ENCODE data around the gene ALDH1B1.
"Not testable (repeated sequence)": the region's sequence is repeated elsewhere in the genome, so short reads cannot be mapped to it uniquely, and the experiment has no call there.

Gene ALDH1B1

DNA sequence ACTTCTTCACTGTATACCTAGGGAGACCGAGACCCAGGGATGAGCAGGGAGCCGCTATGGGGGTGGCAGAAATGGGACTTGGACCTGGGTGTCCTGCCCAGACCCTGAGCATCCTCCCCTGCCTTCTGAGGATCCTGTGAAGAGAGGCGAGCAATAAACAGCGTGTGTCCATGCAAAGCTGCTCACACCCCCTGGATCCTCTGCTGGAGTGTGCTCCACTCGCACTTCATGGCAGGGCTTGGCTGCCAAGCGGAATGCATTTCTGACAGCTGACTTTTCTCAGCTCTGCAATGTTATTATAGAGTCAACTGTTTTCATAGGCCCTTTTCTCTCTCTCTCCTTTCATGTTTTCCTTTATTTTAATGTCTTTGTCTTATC is 31.0 kb upstream of the ALDH1B1 start:
- DNase-seq (ENCODE audit: low read depth), result no peak

DNA sequence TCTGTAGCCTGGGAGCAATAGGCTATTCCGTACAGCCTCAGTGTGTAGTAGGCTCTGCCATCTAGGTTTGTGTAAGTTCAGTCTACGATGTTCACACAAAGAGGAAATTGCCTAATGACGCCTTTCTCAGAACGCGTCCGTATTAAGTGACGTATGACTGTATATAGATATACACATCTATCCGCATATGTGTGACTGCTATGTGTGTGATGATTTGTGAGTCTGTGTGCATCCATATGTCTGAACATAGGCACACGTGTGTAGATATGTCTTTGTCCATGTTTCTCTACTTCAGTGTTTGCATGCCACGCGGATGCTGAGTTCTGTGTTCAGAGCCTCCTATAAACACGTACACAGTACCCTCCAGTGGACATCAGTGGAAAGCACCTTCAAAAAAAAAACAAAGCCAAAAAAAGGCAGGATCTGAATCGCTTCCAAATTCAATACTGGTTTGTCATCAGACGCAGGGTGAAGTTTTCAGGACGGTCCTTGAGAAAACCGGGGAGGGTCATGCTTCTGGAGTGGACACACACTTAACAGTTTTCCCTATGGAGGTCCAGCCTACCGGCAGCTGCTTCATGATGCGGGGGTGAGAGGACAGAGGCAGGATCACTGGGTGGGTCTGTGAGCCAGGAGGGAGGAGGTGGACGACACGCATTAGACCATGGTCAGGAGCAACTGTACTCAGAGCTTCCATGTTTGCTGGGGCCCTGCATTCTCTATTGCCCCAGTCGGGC is 29.5 kb upstream of the ALDH1B1 start:
- DNase-seq (ENCODE audit: low read depth), result peak; percentile 74

DNA sequence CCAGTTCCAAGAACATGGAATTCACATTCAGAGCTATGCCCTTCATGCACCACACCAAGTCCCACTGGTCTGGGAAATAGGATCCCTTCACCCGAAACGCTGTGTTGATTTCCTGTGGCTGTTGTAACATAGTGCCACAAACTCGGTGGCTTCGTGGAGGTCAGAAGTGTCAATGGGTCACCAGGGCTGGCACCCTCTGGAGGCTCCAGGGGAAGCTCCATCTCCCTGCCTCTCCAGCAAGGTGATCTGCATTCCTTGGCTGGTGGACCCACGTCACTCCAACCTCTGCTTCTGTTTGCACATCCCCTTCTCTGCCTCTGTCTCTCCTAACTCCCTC is 28.9 kb upstream of the ALDH1B1 start:
- DNase-seq (ENCODE audit: low read depth), result peak; percentile 24

DNA sequence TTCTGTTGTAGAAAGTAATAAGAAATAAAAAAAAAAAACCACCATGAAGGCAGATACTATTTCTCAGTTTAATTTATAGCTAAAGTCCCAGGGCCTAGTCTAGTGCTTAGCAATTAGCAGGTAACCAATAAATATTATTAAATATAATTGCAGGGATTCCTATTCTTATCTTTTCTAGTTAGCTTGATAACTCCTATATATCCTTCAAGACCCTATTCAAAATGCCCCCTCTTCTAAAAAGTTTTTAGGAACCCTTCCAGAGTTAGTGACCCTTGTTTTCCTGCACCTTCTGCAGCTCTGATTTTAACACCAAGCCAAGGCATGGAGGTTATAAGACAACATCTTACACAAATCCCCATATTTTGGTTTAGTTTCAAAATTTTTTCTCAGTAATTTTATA is 24.6 kb upstream of the ALDH1B1 start:
- no peak for DNase-seq (ENCODE audit: low read depth)

DNA sequence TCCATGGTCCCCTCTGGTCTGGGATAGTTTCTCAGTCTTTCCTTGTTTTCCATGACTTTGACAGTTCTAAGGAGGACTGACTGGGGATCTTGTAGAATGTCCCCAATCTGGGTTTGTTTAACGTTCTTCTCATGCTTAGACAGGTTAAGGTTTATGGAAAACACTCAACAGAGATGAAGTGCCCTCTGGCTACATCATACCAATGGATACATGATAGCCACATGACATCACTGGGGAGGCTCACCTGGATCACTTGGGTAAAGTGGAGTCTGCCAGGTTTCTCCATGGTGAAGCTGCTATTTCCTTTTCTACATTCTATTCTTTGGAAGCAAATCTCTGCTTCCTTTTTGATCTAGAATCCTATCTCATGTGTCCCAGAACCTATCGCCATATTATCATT is 23.8 kb upstream of the ALDH1B1 start:
- no peak for DNase-seq (ENCODE audit: low read depth)

DNA sequence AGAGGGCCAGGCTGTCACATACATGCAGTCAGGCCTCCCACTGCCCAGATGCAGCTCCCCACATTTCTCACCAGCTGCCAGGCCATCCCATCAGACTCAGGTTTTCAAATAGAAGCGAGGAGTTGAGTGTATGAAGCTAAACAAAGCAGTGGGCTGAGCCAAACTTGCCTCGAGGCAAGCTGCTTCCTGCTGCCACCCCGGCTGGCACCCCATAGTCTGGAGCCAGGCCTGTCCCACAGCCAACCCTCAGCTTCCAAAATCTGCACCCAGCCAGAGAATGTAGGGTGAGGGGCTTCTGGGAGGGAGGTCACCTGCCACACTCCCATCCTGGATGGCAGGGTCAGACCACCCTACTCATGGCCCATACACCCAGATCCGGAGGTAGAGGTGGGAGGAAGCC is 22.3 kb upstream of the ALDH1B1 start:
- no peak for DNase-seq (ENCODE audit: low read depth)

DNA sequence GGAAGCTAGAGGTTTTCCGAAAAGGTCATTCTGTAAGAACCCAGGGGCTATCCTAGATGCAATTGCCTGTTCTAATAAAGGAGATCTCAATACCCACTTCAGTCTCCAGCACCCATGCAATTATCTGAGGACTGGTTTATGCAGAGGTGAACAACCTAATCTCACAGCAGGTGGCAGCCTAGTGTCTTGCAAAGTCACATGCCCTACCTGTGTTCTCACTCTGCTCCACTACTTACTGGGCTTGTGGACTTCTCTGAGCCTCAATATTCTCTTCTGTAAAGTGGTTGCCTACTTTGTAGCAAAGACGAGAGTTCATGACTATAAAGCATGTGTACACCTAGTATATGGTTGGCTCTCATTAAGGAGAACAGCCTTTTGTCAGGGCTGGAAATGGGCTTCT is 21.0 kb upstream of the ALDH1B1 start:
- no peak for DNase-seq (ENCODE audit: low read depth)

DNA sequence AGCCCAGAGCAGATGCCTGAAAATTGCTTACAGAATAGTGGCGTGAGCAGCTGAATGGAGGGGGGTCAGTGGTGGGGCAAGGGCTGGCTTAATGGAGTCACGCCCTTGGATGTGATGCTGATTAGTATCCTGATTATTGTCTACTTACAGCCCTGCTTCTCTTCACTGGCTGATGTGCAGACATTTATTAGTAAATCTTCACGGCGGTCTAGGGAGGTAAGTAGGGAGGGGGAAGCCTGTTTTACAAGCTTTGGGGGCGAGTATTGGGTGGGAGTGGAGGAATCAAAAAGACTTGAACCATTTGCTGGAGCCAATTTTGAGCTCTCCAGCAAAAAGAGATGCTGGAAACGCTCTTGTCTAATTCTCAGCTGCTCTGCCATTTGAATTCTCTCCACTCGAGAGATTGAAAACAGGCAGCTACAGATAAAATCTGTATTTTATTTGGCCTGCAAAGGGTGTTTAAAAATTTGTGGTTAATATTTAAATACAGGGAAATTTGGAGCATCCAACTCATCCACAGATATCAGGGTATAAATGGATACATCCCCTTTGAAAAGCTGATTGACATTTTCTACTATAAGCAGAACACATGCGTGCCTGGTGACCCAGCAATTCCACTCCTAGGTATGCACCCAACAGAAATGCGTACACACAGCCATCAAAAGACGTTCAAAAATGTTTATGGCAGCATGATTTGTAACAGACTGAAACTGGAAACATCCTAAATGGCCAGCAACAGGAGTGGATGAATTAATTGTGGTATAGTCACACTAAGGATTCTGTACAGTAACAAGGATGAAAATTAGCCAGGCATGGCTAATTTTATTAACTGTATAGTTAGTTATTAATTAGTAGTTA is 19.5 kb upstream of the ALDH1B1 start:
- no peak for DNase-seq (ENCODE audit: low read depth)

DNA sequence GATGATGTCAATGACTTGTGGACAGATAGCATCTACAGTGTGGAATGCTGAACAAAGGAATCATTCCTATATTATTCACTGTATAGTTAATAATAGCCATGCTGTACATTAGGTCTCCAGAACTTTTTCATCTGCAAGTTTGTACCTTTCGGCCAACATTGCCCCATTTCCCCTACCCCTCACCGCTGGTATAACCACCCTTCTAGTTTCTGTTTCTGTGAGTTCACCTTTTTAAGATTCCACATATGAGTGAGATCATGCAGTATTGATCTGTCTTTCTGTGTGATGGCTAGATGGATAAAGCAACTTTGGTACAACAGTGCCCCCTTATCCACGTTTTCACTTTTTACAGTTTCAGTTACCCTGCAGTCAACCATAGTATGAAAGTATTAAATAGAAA is 18.8 kb upstream of the ALDH1B1 start:
- no peak for DNase-seq (ENCODE audit: low read depth)

DNA sequence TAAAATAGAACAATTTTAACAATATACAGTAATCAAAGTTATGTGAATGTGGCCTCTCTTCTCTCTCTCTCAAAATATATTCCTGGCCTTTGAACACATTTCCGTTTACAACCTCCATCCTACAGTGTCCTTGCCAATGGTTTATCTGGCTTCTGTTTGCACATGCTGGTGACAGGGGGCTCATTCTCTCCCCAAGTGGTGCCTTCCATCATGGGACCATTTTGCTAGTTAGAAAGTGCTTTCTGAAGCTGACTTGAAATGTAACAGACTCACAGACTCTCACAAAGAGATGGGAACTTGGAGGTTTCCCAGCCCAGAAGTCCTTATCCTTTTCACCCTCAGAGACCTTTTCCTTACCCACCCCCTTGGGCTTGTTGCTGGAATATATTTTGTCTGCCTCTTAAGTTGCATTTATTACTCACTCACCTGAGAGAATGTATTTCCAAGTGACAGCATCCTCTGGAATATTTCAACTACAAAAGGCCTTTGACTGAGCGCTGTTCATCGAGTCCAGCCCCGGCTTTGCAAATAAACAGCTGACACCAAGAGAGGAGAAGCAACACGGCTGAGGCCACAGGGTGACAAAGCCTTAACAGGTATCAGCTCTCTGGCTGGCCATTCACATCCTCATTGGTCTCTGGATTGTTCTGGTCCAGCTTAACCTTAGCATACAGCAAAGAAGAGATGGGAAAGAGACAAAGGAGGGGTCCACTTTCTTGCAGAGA is 17.5 kb upstream of the ALDH1B1 start:
- DNase-seq (ENCODE audit: low read depth), result no peak

DNA sequence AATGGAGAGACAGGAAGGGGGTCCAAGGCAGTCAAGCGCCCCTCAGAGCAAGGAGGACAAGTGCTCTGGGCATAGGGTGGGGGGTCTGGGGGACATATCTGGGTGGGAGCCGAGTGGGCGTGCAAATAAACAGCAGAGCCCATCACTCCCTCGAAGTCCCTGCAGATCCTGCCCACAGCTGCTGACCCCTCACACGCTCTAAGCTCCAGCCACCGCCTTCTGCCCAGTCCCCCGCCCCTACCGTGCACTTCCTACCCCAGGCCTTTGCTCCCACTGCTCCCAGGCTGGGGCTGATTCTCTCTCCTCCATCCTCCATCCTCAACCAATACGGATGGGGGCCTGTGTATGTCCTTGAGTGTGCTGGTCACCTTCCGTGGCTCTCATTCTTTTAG is 16.9 kb upstream of the ALDH1B1 start:
- DNase-seq (ENCODE audit: low read depth), result no peak

DNA sequence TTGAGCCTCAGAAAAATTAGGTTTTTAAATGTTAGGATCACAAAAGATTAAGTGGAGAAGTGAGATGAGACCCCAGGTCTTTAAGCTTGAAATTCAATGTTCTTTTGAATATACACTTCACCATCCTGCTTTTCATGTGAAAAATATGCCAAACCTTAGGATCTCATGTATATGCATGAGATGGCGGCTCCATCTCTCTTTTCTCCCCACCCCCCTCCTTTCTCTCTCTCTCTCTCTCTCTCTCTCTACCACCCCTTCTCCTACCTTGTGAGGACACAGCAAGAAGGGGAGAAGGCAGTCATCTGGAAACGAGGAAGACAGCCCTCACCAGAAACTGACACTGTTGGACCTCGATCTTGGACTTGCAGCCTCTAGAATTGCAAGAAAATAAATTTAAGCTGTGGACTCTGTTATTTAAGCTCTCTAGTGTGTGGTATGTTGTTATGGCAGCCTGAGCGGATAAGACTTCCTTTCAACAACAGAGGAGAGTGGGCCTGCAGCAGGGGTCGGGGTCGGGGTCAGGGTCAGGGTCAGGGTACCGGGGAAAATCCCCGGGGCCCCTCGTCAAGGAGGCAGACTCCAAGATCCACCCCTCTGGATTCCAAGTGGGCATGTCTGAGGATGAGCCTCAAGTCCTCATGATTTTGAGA is 16.4 kb upstream of the ALDH1B1 start:
- DNase-seq (ENCODE audit: low read depth), result no peak

DNA sequence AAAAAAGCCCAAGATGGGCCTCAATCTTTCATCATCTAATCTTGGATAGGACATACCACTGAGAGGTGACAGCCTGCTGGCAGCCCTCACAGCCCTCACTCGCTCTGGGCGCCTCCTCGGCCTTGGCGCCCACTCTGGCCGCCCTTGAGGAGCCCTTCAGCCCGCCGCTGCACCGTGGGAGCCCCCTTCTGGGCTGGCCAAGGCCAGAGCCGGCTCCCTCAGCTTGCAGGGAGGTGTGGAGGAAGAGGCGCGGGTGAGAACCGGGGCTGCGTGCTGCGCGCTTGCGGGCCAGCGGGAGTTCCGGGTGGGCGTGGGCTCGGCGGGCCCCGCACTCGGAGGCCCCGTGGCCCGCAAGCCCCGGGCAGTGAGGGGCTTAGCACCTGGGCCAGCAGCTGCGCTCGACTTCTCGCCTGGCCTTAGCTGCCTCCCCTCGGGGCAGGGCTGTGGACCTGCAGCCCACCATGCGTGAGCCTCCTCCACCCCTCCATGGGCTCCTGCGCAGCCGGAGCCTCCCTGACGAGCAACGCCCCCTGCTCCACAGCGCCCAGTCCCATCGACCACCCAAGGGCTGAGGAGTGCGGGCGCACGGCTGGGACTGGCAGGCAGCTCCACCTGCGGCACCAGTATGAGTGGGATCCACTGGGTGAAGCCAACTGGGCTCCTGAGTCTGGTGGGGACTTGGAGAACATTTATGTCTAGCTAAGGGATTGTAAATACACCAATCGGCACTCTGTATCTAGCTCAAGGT is 15.0 kb upstream of the ALDH1B1 start:
- DNase-seq (ENCODE audit: low read depth), result not testable (repeated sequence)

DNA sequence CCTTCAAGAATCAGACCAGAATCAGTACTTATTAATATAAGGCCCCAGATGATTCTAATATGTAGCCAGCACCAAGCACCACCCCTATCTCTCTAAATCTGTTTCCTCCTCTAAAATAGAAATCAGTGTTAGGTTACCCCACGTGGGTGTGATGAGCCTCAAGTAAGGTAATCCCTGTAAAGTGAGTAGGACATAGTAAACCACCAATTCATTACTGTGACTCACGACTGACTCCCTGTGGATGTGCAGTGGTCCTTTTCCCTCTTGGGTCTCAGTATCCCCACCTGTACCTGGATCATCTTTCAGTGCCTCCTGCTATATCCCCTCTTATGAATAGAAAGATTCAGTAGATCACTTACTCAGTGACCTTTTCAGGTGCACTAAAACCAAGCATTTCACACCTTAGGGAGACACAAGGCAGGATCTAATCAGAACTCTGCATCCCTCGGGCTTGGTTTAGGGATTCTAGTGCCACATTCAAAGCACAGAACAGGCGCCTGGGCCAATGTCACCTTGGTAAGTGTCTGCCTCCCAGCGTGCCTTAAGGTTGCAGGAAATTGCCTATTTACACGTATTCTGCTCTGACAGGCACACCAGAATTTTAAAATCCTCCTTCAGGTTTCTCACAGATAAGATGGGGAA is 12.2 kb upstream of the ALDH1B1 start:
- DNase-seq (ENCODE audit: low read depth), result no peak

DNA sequence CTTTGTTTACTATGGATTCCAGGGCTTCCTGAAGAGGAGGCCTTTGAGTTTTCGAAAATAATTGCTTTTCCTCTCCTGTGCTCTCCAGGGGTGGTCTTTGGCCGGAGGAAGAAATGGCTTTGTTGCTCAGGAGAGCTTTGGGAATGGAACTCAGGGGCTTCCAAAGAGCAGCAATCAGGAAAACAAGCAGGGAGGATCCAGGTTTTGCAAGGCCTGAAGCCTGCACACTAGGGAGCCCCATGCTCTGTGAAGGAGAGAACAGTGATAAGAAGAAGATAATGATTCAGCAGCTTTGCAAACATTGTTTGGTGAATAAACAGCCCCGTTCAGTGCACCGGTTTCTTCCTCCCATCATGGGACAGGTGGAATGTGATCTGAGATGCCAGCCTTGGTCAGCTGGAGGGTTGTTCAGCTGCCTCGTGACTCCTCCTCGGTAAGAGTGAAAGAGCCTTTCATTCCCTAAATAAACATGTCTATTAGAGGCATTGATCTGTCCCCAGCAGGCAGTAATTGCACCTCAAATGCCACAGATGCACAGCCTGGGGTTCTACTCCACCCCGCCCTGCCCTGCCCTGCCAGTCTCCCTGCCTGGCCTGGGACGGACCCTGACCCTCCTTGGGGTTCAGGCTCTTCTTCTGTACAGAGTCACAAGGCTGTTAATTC is 11.5 kb upstream of the ALDH1B1 start:
- no peak for DNase-seq (ENCODE audit: low read depth)

DNA sequence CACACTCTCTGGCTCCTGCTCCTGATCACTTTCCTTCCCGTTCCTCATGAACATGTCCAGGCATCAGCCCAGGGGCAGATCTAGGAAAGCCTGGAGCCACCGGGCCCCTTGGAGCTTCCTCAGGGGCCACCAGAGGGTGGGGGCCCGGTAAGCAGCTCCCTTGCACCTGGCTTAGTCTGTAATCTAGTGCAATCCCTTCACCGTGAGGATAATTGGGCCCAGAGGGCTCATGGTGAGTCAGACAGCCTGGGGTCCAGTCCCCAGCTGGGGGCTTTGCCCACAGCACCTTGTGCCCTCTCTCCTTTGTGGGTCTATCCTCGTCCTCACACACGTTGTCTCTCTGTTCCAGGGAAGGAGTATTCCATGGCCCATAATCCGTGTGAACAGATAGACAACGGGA is 10.4 kb upstream of the ALDH1B1 start:
- DNase-seq (ENCODE audit: low read depth), result no peak

DNA sequence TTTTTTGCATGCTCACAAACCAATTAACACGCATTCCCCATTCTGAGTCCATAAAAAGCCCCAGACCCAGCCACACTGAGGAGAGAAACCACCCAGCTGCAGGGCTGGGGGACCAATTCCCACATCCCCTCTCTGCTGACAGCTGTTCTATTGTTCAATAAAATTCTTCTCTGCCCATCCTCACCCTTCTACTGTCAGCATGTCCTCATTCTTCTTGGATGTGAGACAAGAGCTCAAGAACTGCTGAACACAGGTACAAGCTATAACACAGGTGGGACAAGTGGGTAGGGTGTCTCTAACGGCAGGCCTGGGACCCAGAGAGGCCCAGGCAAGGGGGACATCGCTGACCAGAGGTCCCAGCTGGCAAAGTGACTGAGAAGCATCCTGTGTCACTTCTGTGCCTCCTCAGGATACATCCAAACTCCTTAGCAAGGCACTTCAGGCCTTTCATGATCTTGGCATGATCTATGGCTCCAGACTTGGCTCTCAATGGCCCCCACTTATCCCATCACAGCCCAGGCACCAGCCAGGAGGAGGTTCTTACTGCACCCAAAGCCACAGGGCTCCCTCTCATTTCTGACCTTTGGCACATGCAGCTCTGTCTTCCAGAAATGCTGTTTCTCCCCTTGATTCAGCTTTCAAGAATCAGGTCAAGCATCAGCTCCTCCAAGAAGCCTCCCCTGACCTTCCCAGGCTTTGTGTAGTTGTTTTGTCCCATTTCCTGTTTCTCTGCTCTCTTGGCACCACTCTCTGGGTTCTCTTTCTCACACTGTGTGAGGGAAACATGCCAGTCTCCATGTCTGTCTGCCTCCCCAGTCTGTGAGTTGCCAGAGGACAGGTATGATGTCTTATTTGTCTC is 7.3 kb upstream of the ALDH1B1 start:
- DNase-seq (ENCODE audit: low read depth), result no peak

DNA sequence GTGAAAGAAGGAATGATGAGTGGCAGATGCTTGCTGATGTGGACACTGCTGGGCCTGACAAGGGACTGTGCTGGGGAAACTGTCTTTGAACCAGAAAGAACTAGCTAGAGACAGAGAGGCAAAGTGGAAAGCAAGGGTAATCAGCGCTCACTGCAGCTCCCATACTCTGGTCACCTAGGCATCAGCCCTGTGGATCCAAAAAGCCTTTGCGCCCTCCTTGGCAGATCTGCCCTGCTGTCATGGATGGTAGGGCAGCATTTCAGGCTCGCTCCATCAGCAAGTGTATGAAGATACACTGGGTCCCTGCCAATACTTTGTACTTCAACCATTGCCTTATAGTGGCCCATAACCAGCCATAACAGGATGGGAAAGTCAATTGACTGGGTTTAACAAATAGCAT is 6.6 kb upstream of the ALDH1B1 start:
- DNase-seq (ENCODE audit: low read depth), result no peak

DNA sequence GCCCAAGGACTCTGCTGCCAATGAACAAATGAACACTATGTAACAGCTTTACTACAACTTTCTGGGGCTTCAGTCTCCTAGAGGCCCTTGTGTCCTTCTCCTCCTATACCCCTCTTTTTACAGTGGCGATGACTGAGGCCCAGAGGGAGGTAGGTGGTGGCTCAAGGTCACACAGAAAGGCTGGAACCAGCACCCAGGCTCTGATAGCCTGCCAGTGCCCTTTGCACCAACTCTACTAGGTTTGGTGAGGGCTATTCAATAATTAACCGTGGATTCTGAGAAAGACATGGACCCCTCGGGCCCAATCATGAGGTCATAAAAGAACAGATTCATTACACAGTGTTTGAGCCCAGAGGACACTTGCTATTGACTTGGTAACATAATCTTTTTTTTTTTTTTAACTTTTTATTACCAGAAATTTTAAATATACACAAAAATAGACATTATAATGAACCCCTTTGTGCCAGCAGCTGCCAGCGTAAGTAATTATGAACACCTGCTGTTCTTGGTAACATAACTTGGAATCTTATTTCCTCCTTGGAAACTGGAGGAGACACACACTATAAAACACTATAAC is 6.1 kb upstream of the ALDH1B1 start:
- no peak for DNase-seq (ENCODE audit: low read depth)

Measured in fibroblast of gingiva (primary cell).